ENCODE data around the gene NADK2. TPM values are rescaled to one million over a fixed set of nuclear protein-coding genes. Genes with fewer than 3 reads are reported as not detected.

The NADK2 gene
- polyA plus RNA-seq, 1 of the 3 experiments (the other 2 are of a cell fraction), result 7.6 TPM

- DNase-seq, result no peak
- no peak overlapping the region for H3K4me3 ChIP-seq (ENCODE audit: low read depth in 2 of 2, low read length in 1 of 2)
- H3K36me3 ChIP-seq (replicated peaks in 1 of 2; ENCODE audit: control insufficient read depth in 1 of 2, insufficient read depth in 2 of 2, low read length in 1 of 2), result no peaks in the 10 kb centered on the region
- H3K9ac ChIP-seq, result no peak overlapping the region
- no peaks in the 10 kb centered on the region for H3K27me3 ChIP-seq (ENCODE audit: insufficient read depth)
- H2AFZ ChIP-seq (ENCODE audit: low read depth), result no peak overlapping the region
- no peak for TF ChIP-seq GABPA (IDR thresholded peaks at IDR 0.05; ENCODE audit: low read depth)
- no peak for TF ChIP-seq EZH2phosphoT487 (IDR thresholded peaks at IDR 0.05; ENCODE audit: borderline replicate concordance, low read depth)
- no peak for TF ChIP-seq CTCF (IDR thresholded peaks at IDR 0.05)
- no peak for TF ChIP-seq SIN3A (IDR thresholded peaks at IDR 0.05; ENCODE audit: borderline replicate concordance, low read depth, low read length)
- TF ChIP-seq ZBTB33 (IDR thresholded peaks at IDR 0.05; ENCODE audit: borderline replicate concordance, low read depth), result no peak
- TF ChIP-seq, protein P1, sequence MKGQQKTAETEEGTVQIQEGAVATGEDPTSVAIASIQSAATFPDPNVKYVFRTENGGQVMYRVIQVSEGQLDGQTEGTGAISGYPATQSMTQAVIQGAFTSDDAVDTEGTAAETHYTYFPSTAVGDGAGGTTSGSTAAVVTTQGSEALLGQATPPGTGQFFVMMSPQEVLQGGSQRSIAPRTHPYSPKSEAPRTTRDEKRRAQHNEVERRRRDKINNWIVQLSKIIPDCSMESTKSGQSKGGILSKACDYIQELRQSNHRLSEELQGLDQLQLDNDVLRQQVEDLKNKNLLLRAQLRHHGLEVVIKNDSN (IDR thresholded peaks at IDR 0.05; ENCODE audit: borderline replicate concordance, low read depth), result no peak
- no peak for TF ChIP-seq JUND (IDR thresholded peaks at IDR 0.05)
- TF ChIP-seq MEF2A (IDR thresholded peaks at IDR 0.05; ENCODE audit: borderline replicate concordance, low read depth), result no peak
- TF ChIP-seq YY1 (IDR thresholded peaks at IDR 0.05; ENCODE audit: low read depth), result no peak
- TF ChIP-seq FOSL2 (IDR thresholded peaks at IDR 0.05; ENCODE audit: borderline replicate concordance, low read depth), result no peak
- TF ChIP-seq TCF12 (IDR thresholded peaks at IDR 0.05), result no peak
- no peak for TF ChIP-seq GATA2 (CRISPR knock-in tag; IDR thresholded peaks at IDR 0.05)
- no peak for TF ChIP-seq RXRA (IDR thresholded peaks at IDR 0.05; ENCODE audit: borderline replicate concordance, low read depth)
- no peak for TF ChIP-seq TEAD4 (IDR thresholded peaks at IDR 0.05; ENCODE audit: borderline replicate concordance, insufficient read depth)
- TF ChIP-seq EP300 (IDR thresholded peaks at IDR 0.05; ENCODE audit: borderline replicate concordance in 1 of 2, low read depth in 1 of 2, low read length in 1 of 2), result no peak
- no peak for TF ChIP-seq FOXJ3 (CRISPR knock-in tag; IDR thresholded peaks at IDR 0.05)
- TF ChIP-seq POLR2AphosphoS5 (IDR thresholded peaks at IDR 0.05; ENCODE audit: low read depth, low read length), result no peak
- TF ChIP-seq NFIC (IDR thresholded peaks at IDR 0.05; ENCODE audit: borderline replicate concordance), result no peak
- H3K9me2 ChIP-seq, result no peaks in the 10 kb centered on the region
- H3F3A ChIP-seq (replicated peaks; ENCODE audit: insufficient read depth), result no peaks in the 10 kb centered on the region
- H3K4me1 ChIP-seq (ENCODE audit: control insufficient read depth in 1 of 2, insufficient read depth in 2 of 2, low read depth in 1 of 2, low read length in 1 of 2), result no peaks in the 10 kb centered on the region
- ChIA-PET POLR2A (no interaction called here), CTCF (interaction anchor here (1.2 kb wide), 1 partner anchor 14 kb away, joined by 5 read pairs; no protein-coding TSS in a partner anchor)
- no peak overlapping the region for H3K27ac ChIP-seq (ENCODE audit: low read depth in 2 of 2, low read length in 1 of 2)
- H3K9me3 ChIP-seq, result no peaks in the 10 kb centered on the region
- H3K79me2 ChIP-seq (ENCODE audit: insufficient read depth), result no peaks in the 10 kb centered on the region
- no peak overlapping the region for H3K4me2 ChIP-seq
- H4K20me1 ChIP-seq (ENCODE audit: insufficient read depth), result no peaks in the 10 kb centered on the region
These were observed 27.8 kb upstream of the NADK2 start for GRCh38 chr5:36269478-36269877.
